Lung (tissue), 12 donors: ENCODE results near the gene GNA14. TPM values are rescaled to one million over a fixed set of nuclear protein-coding genes. Genes with fewer than 3 reads are reported as not detected.

Experiments
- ATAC-seq: fragments of 200-7000 bp; cut with Tn5 transposase; one replicate; pipeline ENCODE4 v1.9.1; 2020; ENCODE audit warnings: moderate number of reproducible peaks; ENCODE audit not compliant: insufficient read depth, low FRiP score
- DNase-seq, 3 donors: peaks; one replicate each; pipeline ENCODE4 v3.0.0-alpha.2; 2013 to 2017
- H3K27ac ChIP-seq, 2 donors: one replicate each; pipeline ENCODE4 v1.5.1; 2013; ENCODE audit warnings: mild to moderate bottlenecking in 2 of 2, moderate library complexity in 2 of 2, control low read depth in 1 of 2, inconsistent platforms in 1 of 2, low read depth in 1 of 2, low read length in 1 of 2
- H3K27me3 ChIP-seq, 3 donors: one replicate each; pipeline ENCODE4 v1.5.1; 2013; ENCODE audit warnings: low read length in 2 of 3; ENCODE audit not compliant: control insufficient read depth in 3 of 3, insufficient read depth in 3 of 3
- H3K36me3 ChIP-seq, 4 donors: one replicate each; pipeline ENCODE4 v1.5.1; 2013; ENCODE audit warnings: low read length in 4 of 4, mild to moderate bottlenecking in 1 of 4, moderate library complexity in 1 of 4; ENCODE audit not compliant: control insufficient read depth in 4 of 4, insufficient read depth in 4 of 4
- H3K4me1 ChIP-seq, 5 donors: one replicate each; pipeline ENCODE4 v1.5.1; 2013; ENCODE audit warnings: low read length in 5 of 5, mild to moderate bottlenecking in 2 of 5, moderate library complexity in 1 of 5; ENCODE audit not compliant: control insufficient read depth in 5 of 5, insufficient read depth in 5 of 5
- H3K4me3 ChIP-seq: one replicate; pipeline ENCODE4 v1.5.1; 2013; ENCODE audit warnings: mild to moderate bottlenecking, control low read depth, moderate library complexity
- H3K9ac ChIP-seq, 2 donors: one replicate each; pipeline ENCODE4 v1.5.1; 2013; ENCODE audit warnings: low read length in 2 of 2, control low read depth in 1 of 2; ENCODE audit not compliant: insufficient read depth in 1 of 2
- H3K9me3 ChIP-seq, 4 donors: one replicate each; pipeline ENCODE4 v1.5.1; 2013; ENCODE audit warnings: low read length in 3 of 4, mild to moderate bottlenecking in 1 of 4, moderate library complexity in 1 of 4; ENCODE audit not compliant: control insufficient read depth in 4 of 4, insufficient read depth in 3 of 4
- WGBS, 2 donors: extraction: QIAGEN DNeasy Blood & Tissue Kit; methylation state at CpG; one replicate each; pipeline ENCODE4 v1.1.7; 2013; 5-methylcytosine and 5-hydroxymethylcytosine counted together
- polyA plus RNA-seq, 2 donors: library from polyadenylated mRNA; stranded (reverse); fragments of 200-250 nt; gene quantifications; one replicate each; pipeline ENCODE4 v1.2.1, GENCODE V29; 2013
- total RNA-seq, 2 donors: library from RNA; depleted of rRNA in 1 of 2; stranded (reverse); fragments of >200 nt in 1 of 2; gene quantifications; one replicate each; pipeline ENCODE4 v1.2.1, GENCODE V29; 2014 to 2021
- TF ChIP-seq, protein P1 (sequence below): IDR thresholded peaks from 2 replicates; pipeline ENCODE4 v1.5.1; 2012; ENCODE audit warnings: mild to moderate bottlenecking; ENCODE audit errors: control extremely low read depth, extremely low read depth
- donor health status: control.
- donor health status: control.
- donor health status: Bipolar disorder and iron deficiency.
- donor health status: healthy.
- donor health status: DM: yes; HTN: yes; CAD: no.

The GNA14 gene
- total and polyA plus RNA-seq, 4 donors = 4.1 to 15.1 (median 11.3) TPM

- Histone ChIP-seq H3K4me3 (no peak overlapping the region), H3K9ac (no peak overlapping the region)
- ATAC-seq = no peak
These were observed 224.3 kb downstream of the GNA14 start for GRCh38 chr9:77423841-77424240.

GRCh38 chr9:77422969-77423368, 225.2 kb downstream of the GNA14 start:
- Histone ChIP-seq H3K27me3 (no peaks in the 10 kb centered on the region), H3K9me3 (no peaks in the 10 kb centered on the region), H3K4me1 (peaks cover 0 to 8% (median 2%) of the 10 kb centered on the region in 5 donors), H3K36me3 (peaks cover 0 to 4% (median 2%) of the 10 kb centered on the region in 4 donors), H3K4me3 (no peak overlapping the region), H3K9ac (no peak overlapping the region), H3K27ac (no peak overlapping the region)
- ATAC-seq (no peak), DNase-seq (no peak)
- WGBS, 2 donors = 97 to 99% methylated on average over 3 of the region's 3 CpGs
- TF ChIP-seq, protein P1, sequence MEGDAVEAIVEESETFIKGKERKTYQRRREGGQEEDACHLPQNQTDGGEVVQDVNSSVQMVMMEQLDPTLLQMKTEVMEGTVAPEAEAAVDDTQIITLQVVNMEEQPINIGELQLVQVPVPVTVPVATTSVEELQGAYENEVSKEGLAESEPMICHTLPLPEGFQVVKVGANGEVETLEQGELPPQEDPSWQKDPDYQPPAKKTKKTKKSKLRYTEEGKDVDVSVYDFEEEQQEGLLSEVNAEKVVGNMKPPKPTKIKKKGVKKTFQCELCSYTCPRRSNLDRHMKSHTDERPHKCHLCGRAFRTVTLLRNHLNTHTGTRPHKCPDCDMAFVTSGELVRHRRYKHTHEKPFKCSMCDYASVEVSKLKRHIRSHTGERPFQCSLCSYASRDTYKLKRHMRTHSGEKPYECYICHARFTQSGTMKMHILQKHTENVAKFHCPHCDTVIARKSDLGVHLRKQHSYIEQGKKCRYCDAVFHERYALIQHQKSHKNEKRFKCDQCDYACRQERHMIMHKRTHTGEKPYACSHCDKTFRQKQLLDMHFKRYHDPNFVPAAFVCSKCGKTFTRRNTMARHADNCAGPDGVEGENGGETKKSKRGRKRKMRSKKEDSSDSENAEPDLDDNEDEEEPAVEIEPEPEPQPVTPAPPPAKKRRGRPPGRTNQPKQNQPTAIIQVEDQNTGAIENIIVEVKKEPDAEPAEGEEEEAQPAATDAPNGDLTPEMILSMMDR = no peak

More at GRCh38 chr9:77423841-77424240, 224.3 kb downstream of the GNA14 start:
- WGBS, 2 donors = 83 to 91% methylated on average over 3 of the region's 3 CpGs
- Histone ChIP-seq H3K36me3 (peaks cover 0 to 4% (median 2%) of the 10 kb centered on the region in 4 donors), H3K27me3 (no peaks in the 10 kb centered on the region), H3K9me3 (no peaks in the 10 kb centered on the region), H3K27ac (no peak overlapping the region), H3K4me1 (peaks cover 0 to 5% (median 2%) of the 10 kb centered on the region in 5 donors)
- DNase-seq = no peak
- TF ChIP-seq, protein P1 = no peak

GRCh38 chr9:77421506-77422265, 226.4 kb downstream of the GNA14 start:
- Histone ChIP-seq H3K9me3 (no peaks in the 10 kb centered on the region), H3K9ac (no peak overlapping the region), H3K4me3 (no peak overlapping the region), H3K36me3 (peaks cover 0 to 4% (median 2%) of the 10 kb centered on the region in 4 donors), H3K27me3 (no peaks in the 10 kb centered on the region), H3K4me1 (peaks cover 0 to 12% (median 2%) of the 10 kb centered on the region in 5 donors), H3K27ac (no peak overlapping the region)
- DNase-seq = no peak
- WGBS, 2 donors = 94 to 98% methylated on average over 10 of the region's 10 CpGs
- TF ChIP-seq, protein P1 = no peak
- no peak for ATAC-seq
